ENCODE data around the gene PSME2.
A peak's percentile ranks its signal among the peaks of the same experiment; 100 is the strongest.

Gene PSME2

GRCh38 chr14:24115422-24116127 lies 30.8 kb downstream of the PSME2 start:
- Mint-ChIP-seq H3K27ac (peak overlapping the region; percentile 100), H3K4me3 (peak overlapping the region; percentile 96 to 99 (median 99)), H3K9me3 (no peaks in the 10 kb centered on the region), H3K36me3 (ENCODE audit: low read depth) (peaks cover 36% of the 10 kb centered on the region), H3K4me1 (peaks cover 20% of the 10 kb centered on the region), H3K27me3 (ENCODE audit: low read depth) (no peaks in the 10 kb centered on the region)
- TF ChIP-seq CTCF (IDR thresholded peaks at IDR 0.05; ENCODE audit: unreplicated experiment in 3 of 3) = no peak

GRCh38 chr14:24114532-24115421 lies 31.6 kb downstream of the PSME2 start, which contains the start of the genes DCAF11 and NRL:
DCAF11 (plus strand) TSS chr14:24114777; CDS start chr14:24115595, 818 bp downstream.
NRL (minus strand) TSS chr14:24114949; CDS start chr14:24082848, 32,101 bp downstream.
- no peaks in the 10 kb centered on the region for H3K9me3 Mint-ChIP-seq
- H3K4me3 Mint-ChIP-seq = peak within 1 kb of the TSS; percentile 96 to 99 (median 99)
- H3K4me1 Mint-ChIP-seq = peaks cover 20% of the 10 kb centered on the region
- TF ChIP-seq CTCF (IDR thresholded peaks at IDR 0.05; ENCODE audit: unreplicated experiment in 3 of 3) = no peak
- H3K36me3 Mint-ChIP-seq (ENCODE audit: low read depth) = peaks cover 35% of the 10 kb centered on the region
- H3K27ac Mint-ChIP-seq = peak within 1 kb of the TSS; percentile 100
- H3K27me3 Mint-ChIP-seq (ENCODE audit: low read depth) = no peaks in the 10 kb centered on the region

GRCh38 chr14:24113801-24114531 lies 32.4 kb downstream of the PSME2 start:
- Mint-ChIP-seq H3K27me3 (ENCODE audit: low read depth) (no peaks in the 10 kb centered on the region), H3K9me3 (no peaks in the 10 kb centered on the region), H3K27ac (peak overlapping the region; percentile 100), H3K36me3 (ENCODE audit: low read depth) (peaks cover 27% of the 10 kb centered on the region), H3K4me3 (peak overlapping the region; percentile 96 to 99 (median 99)), H3K4me1 (peaks cover 20% of the 10 kb centered on the region)
- TF ChIP-seq CTCF (IDR thresholded peaks at IDR 0.05; ENCODE audit: unreplicated experiment in 3 of 3) = no peak

DNA sequence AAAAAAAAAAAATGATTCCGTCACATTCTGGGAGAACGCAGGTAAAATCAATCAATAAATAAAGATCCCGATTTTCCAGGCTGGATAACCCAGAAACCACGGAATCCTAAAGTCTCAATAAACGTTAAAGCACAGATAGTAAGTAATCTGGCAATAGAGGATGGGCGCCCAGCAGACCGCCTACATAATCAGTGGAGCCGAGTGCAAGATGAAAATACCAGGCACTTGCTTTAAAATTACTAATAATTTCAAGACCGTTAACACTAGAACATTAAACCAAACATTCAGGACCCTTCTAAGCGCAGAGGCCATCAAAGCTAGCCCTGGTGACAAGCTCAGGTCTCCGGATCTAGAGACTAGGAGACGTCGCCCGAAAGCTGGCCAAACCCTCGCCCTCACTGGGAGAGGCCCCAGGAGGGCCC lies 33.0 kb downstream of the PSME2 start:
- peak overlapping the region; percentile 100 for H3K27ac Mint-ChIP-seq
- no peaks in the 10 kb centered on the region for H3K9me3 Mint-ChIP-seq
- H3K27me3 Mint-ChIP-seq (ENCODE audit: low read depth) = no peaks in the 10 kb centered on the region
- H3K4me1 Mint-ChIP-seq = peaks cover 25% of the 10 kb centered on the region
- peaks cover 21% of the 10 kb centered on the region for H3K36me3 Mint-ChIP-seq (ENCODE audit: low read depth)
- H3K4me3 Mint-ChIP-seq = peak overlapping the region; percentile 96 to 99 (median 99)
- TF ChIP-seq CTCF (IDR thresholded peaks at IDR 0.05; ENCODE audit: unreplicated experiment in 3 of 3) = no peak

- Mint-ChIP-seq H3K27me3 (ENCODE audit: low read depth) (no peaks in the 10 kb centered on the region), H3K4me1 (peaks cover 12% of the 10 kb centered on the region), H3K36me3 (ENCODE audit: low read depth) (peaks cover 4% of the 10 kb centered on the region), H3K4me3 (peak overlapping the region in 2 of 3 experiments; percentile 7 to 40), H3K27ac (peak overlapping the region in 1 of 3 experiments; percentile 35), H3K9me3 (no peaks in the 10 kb centered on the region)
- TF ChIP-seq CTCF (IDR thresholded peaks at IDR 0.05; ENCODE audit: unreplicated experiment in 3 of 3) = no peak
Measured at GRCh38 chr14:24110523-24110922, 35.9 kb downstream of the PSME2 start.
